ENCODE measurements around the gene TFR2. TPM values are rescaled to one million over a fixed set of nuclear protein-coding genes. Genes with fewer than 3 reads are reported as not detected.
A peak's percentile ranks its signal among the peaks of the same experiment; 100 is the strongest.

Gene TFR2
- total RNA-seq = 1 to 10 TPM in 2 of 4 donors, not detected in 2; 1.6 to 2.5 TPM

DNA sequence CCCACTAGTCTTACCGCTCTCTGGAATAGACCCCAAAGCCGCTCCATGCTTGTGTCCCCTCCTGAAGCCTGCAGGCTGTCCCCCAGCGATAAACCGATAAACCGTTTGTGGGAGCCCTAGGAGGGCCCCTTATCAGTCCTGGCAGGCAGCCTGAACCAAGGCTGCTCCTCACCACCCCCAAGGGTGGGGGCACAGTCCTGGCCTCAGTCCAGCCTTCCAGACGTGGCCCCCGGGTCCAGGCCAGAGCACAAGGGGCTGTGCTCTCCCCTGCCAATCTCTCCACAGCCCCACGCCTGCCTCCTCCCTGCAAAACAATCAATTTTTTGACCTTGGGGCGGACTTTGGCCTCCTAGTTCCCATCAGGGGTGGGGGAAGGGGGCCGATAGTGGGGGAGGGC lies at the start of gene TFR2:
TFR2 (minus strand) TSS at position 90 of the 397 bp plus-strand sequence; CDS start at position 47, 43 bp downstream.
- Histone ChIP-seq H3K27ac (no peak within 1 kb of the TSS), H3K4me1 (no peaks in the 10 kb centered on the region), H3K9me3 (no peaks in the 10 kb centered on the region), H3K27me3 (no peaks in the 10 kb centered on the region), H3K4me3 (peak within 1 kb of the TSS in 1 of 4 donors; percentile 19), H3K36me3 (no peaks in the 10 kb centered on the region)
- no peak for DNase-seq
- TF ChIP-seq POLR2A (IDR thresholded peaks at IDR 0.05) (no peak), CTCF (IDR thresholded peaks at IDR 0.05) (no peak)

GRCh38 chr7:100689230-100690135 lies 48.1 kb upstream of the TFR2 start:
- no peak overlapping the region for H3K4me3 ChIP-seq
- H3K9me3 ChIP-seq = no peaks in the 10 kb centered on the region
- H3K36me3 ChIP-seq = peaks cover 0 to 51% (median 0%) of the 10 kb centered on the region in 3 donors
- H3K27ac ChIP-seq = no peak overlapping the region
- H3K27me3 ChIP-seq = no peaks in the 10 kb centered on the region
- H3K4me1 ChIP-seq = peaks cover 0 to 43% (median 23%) of the 10 kb centered on the region in 4 donors
- DNase-seq = peak in 1 of 3 donors; percentile 39
- TF ChIP-seq POLR2A (IDR thresholded peaks at IDR 0.05) = no peak
- TF ChIP-seq CTCF (IDR thresholded peaks at IDR 0.05) = no peak

- H3K27me3 ChIP-seq = no peaks in the 10 kb centered on the region
- H3K27ac ChIP-seq = no peak overlapping the region
- H3K9me3 ChIP-seq = no peaks in the 10 kb centered on the region
- H3K4me1 ChIP-seq = peaks cover 0 to 43% (median 22%) of the 10 kb centered on the region in 4 donors
- no peak for TF ChIP-seq POLR2A (IDR thresholded peaks at IDR 0.05)
- no peak for TF ChIP-seq CTCF (IDR thresholded peaks at IDR 0.05)
- DNase-seq = peak in 1 of 3 donors; percentile 36
- H3K36me3 ChIP-seq = peaks cover 0 to 62% (median 0%) of the 10 kb centered on the region in 3 donors
- H3K4me3 ChIP-seq = no peak overlapping the region
These were observed 47.0 kb upstream of the TFR2 start for GRCh38 chr7:100688326-100688860.

- no peak for DNase-seq
- TF ChIP-seq CTCF (IDR thresholded peaks at IDR 0.05) = no peak
- no peak for TF ChIP-seq POLR2A (IDR thresholded peaks at IDR 0.05)
- H3K36me3 ChIP-seq = peaks cover 0 to 68% (median 0%) of the 10 kb centered on the region in 3 donors
- H3K9me3 ChIP-seq = no peaks in the 10 kb centered on the region
- no peak overlapping the region for H3K27ac ChIP-seq
- no peaks in the 10 kb centered on the region for H3K27me3 ChIP-seq
- H3K4me1 ChIP-seq = peaks cover 0 to 37% (median 19%) of the 10 kb centered on the region in 4 donors
- no peak overlapping the region for H3K4me3 ChIP-seq
These were observed 46.5 kb upstream of the TFR2 start for GRCh38 chr7:100687751-100688300.

DNA sequence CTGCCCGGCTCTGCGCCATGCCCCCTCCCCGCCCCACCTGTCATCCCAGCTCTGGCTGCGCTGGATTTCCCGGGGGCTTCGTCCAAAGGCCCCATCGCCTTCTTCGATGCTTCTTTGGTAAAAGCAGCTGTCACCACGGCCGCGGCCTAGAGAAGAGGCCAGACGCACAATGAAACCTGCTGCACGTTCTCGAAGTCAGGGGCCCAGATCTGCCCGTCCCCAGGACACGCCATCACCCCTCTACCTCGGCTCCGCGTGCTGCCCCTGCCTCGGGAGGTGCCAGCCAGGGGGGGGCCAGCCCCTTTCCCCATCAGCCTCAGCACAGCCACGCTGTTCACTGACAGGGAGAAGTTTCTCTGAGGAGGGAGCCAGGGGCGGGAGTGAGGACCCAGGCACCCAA lies 45.9 kb upstream of the TFR2 start:
- no peak overlapping the region for H3K27ac ChIP-seq
- peaks cover 0 to 32% (median 14%) of the 10 kb centered on the region in 4 donors for H3K4me1 ChIP-seq
- no peak for TF ChIP-seq CTCF (IDR thresholded peaks at IDR 0.05)
- no peak for TF ChIP-seq POLR2A (IDR thresholded peaks at IDR 0.05)

More for the DNA sequence above, 45.9 kb upstream of the TFR2 start:
- H3K27me3 ChIP-seq = no peaks in the 10 kb centered on the region
- no peak for DNase-seq
- H3K36me3 ChIP-seq = peaks cover 0 to 74% (median 0%) of the 10 kb centered on the region in 3 donors
- H3K4me3 ChIP-seq = no peak overlapping the region
- H3K9me3 ChIP-seq = no peaks in the 10 kb centered on the region

Measured in Peyer's patch (tissue), 4 donors.